Heart left ventricle (tissue), 16 donors: ENCODE measurements around the gene PAPOLG. TPM values are rescaled to one million over a fixed set of nuclear protein-coding genes. Genes with fewer than 3 reads are reported as not detected.

Experiments used
- ATAC-seq, 4 donors: fragments of 200-7000 bp; cut with Tn5 transposase; one replicate each; pipeline ENCODE4 v1.9.1; 2020 to 2022; ENCODE audit warnings: moderate library complexity in 4 of 4, mild to moderate bottlenecking in 3 of 4, moderate number of reproducible peaks in 1 of 4
- DNase-seq, 5 donors: peaks; one replicate each; pipeline ENCODE4 v3.0.0-alpha.2; 2020
- H3K27ac ChIP-seq, 12 donors: fragments of 200-600 bp; sonication (generic) in 4 of 12; one replicate each; pipeline versions ENCODE4 v1.5.0 to v1.8.0; 2016 to 2022; ENCODE audit warnings: mild to moderate bottlenecking in 2 of 12
- H3K27me3 ChIP-seq, 9 donors: fragments of 200-600 bp; sonication (generic) in 2 of 9; one replicate each; pipeline versions ENCODE4 v1.5.1 to v1.8.0; 2016 to 2022; ENCODE audit warnings: mild to moderate bottlenecking in 3 of 9
- H3K36me3 ChIP-seq, 9 donors: fragments of 200-600 bp; sonication (generic) in 2 of 9; one replicate each; pipeline versions ENCODE4 v1.5.0 to v1.8.0; 2018 to 2022; ENCODE audit warnings: mild to moderate bottlenecking in 2 of 9
- H3K4me1 ChIP-seq, 12 donors: fragments of 200-600 bp; sonication (generic) in 4 of 12; one replicate each; pipeline versions ENCODE4 v1.5.0 to v1.8.0; 2016 to 2022; ENCODE audit warnings: mild to moderate bottlenecking in 3 of 12
- H3K4me3 ChIP-seq, 12 donors: fragments of 200-600 bp; sonication (generic) in 4 of 12; one replicate each; pipeline versions ENCODE4 v1.5.0 to v1.8.0; 2017 to 2022; ENCODE audit warnings: mild to moderate bottlenecking in 9 of 12, moderate library complexity in 4 of 12
- H3K9me3 ChIP-seq, 12 donors: fragments of 200-600 bp; sonication (generic) in 4 of 12; one replicate each; pipeline versions ENCODE4 v1.5.0 to v1.8.0; 2016 to 2022; ENCODE audit warnings: mild to moderate bottlenecking in 1 of 12
- POLR2A ChIP-seq, 2 donors: fragments of 450-650 bp; IDR thresholded peaks; one replicate each; pipeline ENCODE4 v1.6.1; 2017; ENCODE audit warnings: antibody characterized with exemption in 2 of 2, mild to moderate bottlenecking in 2 of 2, moderate library complexity in 2 of 2
- WGBS, 4 donors: extraction: QIAGEN DNeasy Blood & Tissue Kit in 2 of 4; methylation state at CpG; one replicate each; pipeline versions ENCODE4 v1.1.5 to v1.1.7; 2013 to 2018; 5-methylcytosine and 5-hydroxymethylcytosine counted together
- intact Hi-C, 10 donors: fragments of 100-400 bp; cut with DNase I; formaldehyde crosslinking; loops; one replicate each; pipeline versions ENCODE4 v1.11.1 to v1.14.2; 2022
- polyA plus RNA-seq, 2 donors: library from polyadenylated mRNA; stranded (reverse); fragments of 200-250 nt; gene quantifications; one replicate each; pipeline ENCODE4 v1.2.3, GENCODE V29; 2013
- total RNA-seq, 9 donors: library from RNA; depleted of rRNA in 2 of 9; stranded (reverse); fragments of >200 nt in 2 of 9; fragmentation: NEBNext Ultra II Directional in 3 of 9; extraction: Animal tissue kit (Norgen Biotek cat#: 25700) in 3 of 9; gene quantifications; one replicate each; pipeline versions ENCODE4 v1.1.0 to v1.2.4, GENCODE V29; 2016 to 2023
- TF ChIP-seq, protein P1 (sequence below), 12 donors: fragments of 200-600 bp; sonication (generic) in 4 of 12; IDR thresholded peaks; one replicate each; pipeline versions ENCODE4 v1.5.0 to v1.8.0; 2018 to 2022; ENCODE audit warnings: antibody characterized with exemption in 12 of 12, mild to moderate bottlenecking in 5 of 12
- donor health status: ischemic (EF 13 %, LVEDD 7.1; RV severe dilation, severe dysfunction).
- donor health status: healthy with polysubstance abuse.
- donor health status: DM: no; HTN: yes; CAD: no.
- donor health status: DM: no; HTN: no; CAD: no.
- donor health status: ischemic (EF 25% LVEDD 6.9; RV normal size, moderate dysfunction).
- donor health status: ischemic (EF 25% LVEDD 5.7; RV mildly dilated, moderate dysfunction).
- donor health status: healthy.
- donor health status: DM: yes; HTN: yes; CAD: no.
- donor health status: ischemic (EF 35%, LVEDD 5.7; RV mildly dilated, moderate dysfunction).
- donor health status: nonischemic (EF 11% LVEDD 7.7; RV severe dilation, severe dysfunction).
- donor health status: DM: yes; HTN: yes; CAD: no.
- donor health status: PGD.
- donor health status: ischemic (EF 29% LVEDD 5.4; RV normal size, mild dysfunction).
- donor health status: nonischemic (EF 23%, LVEDD 6.1; RV moderate dilation, normal function).

The PAPOLG gene
- total and polyA plus RNA-seq, 11 donors = 3.8 to 11.9 (median 9.5) TPM

DNA sequence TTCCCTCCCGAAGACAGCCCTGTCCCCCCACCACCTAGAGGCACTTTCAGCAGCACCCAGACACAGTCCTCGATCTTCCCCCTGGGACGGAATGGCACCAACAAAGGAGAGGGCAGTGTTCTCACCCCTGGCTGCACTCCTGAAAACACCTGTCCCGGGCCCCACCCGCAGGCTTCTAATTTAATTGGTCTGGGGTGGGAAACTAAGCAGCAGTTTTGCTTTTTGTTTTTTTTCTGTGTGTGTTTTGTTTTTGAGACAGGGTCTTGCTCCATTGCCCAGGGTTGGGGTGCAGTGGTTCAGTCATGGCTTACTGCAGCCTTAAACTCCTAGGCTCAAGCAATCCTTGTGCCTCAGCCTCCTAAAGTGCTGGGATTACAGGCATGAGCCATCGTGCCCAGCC, 86.9 kb downstream of the PAPOLG start:
- DNase-seq (no peak), ATAC-seq (no peak)
- WGBS, 4 donors = 80 to 83% (median 80%) methylated on average over 6 of the region's 6 CpGs
- TF ChIP-seq, protein P1, sequence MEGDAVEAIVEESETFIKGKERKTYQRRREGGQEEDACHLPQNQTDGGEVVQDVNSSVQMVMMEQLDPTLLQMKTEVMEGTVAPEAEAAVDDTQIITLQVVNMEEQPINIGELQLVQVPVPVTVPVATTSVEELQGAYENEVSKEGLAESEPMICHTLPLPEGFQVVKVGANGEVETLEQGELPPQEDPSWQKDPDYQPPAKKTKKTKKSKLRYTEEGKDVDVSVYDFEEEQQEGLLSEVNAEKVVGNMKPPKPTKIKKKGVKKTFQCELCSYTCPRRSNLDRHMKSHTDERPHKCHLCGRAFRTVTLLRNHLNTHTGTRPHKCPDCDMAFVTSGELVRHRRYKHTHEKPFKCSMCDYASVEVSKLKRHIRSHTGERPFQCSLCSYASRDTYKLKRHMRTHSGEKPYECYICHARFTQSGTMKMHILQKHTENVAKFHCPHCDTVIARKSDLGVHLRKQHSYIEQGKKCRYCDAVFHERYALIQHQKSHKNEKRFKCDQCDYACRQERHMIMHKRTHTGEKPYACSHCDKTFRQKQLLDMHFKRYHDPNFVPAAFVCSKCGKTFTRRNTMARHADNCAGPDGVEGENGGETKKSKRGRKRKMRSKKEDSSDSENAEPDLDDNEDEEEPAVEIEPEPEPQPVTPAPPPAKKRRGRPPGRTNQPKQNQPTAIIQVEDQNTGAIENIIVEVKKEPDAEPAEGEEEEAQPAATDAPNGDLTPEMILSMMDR (IDR thresholded peaks at IDR 0.05) = no peak
- TF ChIP-seq POLR2A (IDR thresholded peaks at IDR 0.05) = no peak
- no peaks in the 10 kb centered on the region for H3K36me3 ChIP-seq
- no peaks in the 10 kb centered on the region for H3K9me3 ChIP-seq
- H3K4me3 ChIP-seq = no peak overlapping the region
- H3K4me1 ChIP-seq = no peaks in the 10 kb centered on the region
- intact Hi-C loops = no loop called here
- no peaks in the 10 kb centered on the region for H3K27me3 ChIP-seq
- H3K27ac ChIP-seq = no peak overlapping the region

DNA sequence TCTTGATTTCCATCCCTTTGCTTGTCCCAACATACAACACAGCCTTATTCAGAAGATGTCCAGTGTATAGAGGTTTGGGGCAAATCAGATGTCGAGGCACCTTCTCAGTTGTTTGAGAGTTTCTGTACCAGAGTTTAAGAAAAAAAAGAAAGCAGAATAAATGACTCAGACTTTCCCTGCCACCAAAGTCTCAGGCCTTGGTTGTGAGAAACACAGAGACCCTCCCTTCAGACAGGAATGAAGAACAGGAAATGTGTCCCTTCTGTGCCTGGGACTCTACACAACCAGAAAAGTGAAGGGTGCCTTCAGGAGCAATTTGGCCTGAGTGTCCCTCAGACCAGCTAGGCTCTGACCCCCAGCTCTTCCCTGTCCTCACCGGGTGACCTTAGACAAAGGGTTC, 88.0 kb downstream of the PAPOLG start:
- no peaks in the 10 kb centered on the region for H3K9me3 ChIP-seq
- ATAC-seq = no peak
- no peak overlapping the region for H3K27ac ChIP-seq
- no peaks in the 10 kb centered on the region for H3K36me3 ChIP-seq
- no peak for DNase-seq
- intact Hi-C loops = no loop called here
- no peak overlapping the region for H3K4me3 ChIP-seq
- no peaks in the 10 kb centered on the region for H3K4me1 ChIP-seq
- H3K27me3 ChIP-seq = no peaks in the 10 kb centered on the region
- 82 to 90% (median 86%) methylated on average over 2 of the region's 2 CpGs for WGBS, 4 donors
- TF ChIP-seq POLR2A (IDR thresholded peaks at IDR 0.05) = no peak
- TF ChIP-seq, protein P1 (IDR thresholded peaks at IDR 0.05) = no peak

DNA sequence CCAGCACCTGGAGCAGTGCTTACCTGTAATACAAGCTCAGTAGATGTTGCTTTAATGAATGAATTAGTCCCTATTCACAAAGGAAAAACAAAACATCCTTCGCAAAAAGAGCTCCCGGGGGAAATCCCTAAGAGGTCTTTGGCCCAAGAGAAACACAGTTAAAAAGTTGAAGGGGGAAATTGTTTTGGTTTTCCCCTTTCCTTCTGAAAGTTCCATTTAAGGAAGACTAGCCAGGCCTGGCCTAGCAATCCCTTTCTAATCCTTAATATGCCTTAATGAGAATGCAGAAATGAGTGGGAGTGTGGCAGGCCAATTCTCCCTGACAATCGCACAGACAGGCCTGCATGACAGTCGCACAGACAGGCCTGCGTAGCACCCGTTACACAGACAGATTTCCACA, 91.8 kb downstream of the PAPOLG start:
- DNase-seq = no peak
- Histone ChIP-seq H3K4me1 (peaks cover 0 to 7% (median 0%) of the 10 kb centered on the region in 12 donors), H3K36me3 (no peaks in the 10 kb centered on the region), H3K4me3 (no peak overlapping the region), H3K27ac (no peak overlapping the region), H3K9me3 (no peaks in the 10 kb centered on the region), H3K27me3 (no peaks in the 10 kb centered on the region)
- intact Hi-C loops = no loop called here
- WGBS, 4 donors = 71 to 84% (median 81%) methylated on average over 6 of the region's 6 CpGs
- no peak for ATAC-seq
- TF ChIP-seq POLR2A (IDR thresholded peaks at IDR 0.05) = no peak
- TF ChIP-seq, protein P1 (IDR thresholded peaks at IDR 0.05) = no peak

Other genes with a start within 250 kb of the PAPOLG start
- 10 to 100 TPM in 8 of 9 donors, 1 to 10 TPM in 1; 9.2 to 31.9 (median 22.4) TPM for gene BCL11A, start 202.6 kb upstream of the PAPOLG start, total RNA-seq
- gene BCL11A, start 202.6 kb upstream of the PAPOLG start, polyA plus RNA-seq = 10 to 100 TPM in 1 of 2 donors, 1 to 10 TPM in 1; 5.6 to 18.9 TPM
- 10 to 100 TPM in 2 of 9 donors, 1 to 10 TPM in 7; 4.3 to 16.0 (median 6.1) TPM for gene REL, start 125.3 kb downstream of the PAPOLG start, total RNA-seq
- 1 to 10 TPM; 1.4 to 2.8 TPM for gene REL, start 125.3 kb downstream of the PAPOLG start, polyA plus RNA-seq